DMS53 treated with DMSO at 0.1 percent for 48 hours (cell line): ENCODE data around the gene SCYGR8.
"Not testable (repeated sequence)": the region's sequence is repeated elsewhere in the genome, so short reads cannot be mapped to it uniquely, and the experiment has no call there.

ENCODE experiments used
- DNase-seq: peaks from one replicate; lab custom pipeline; 2025; ENCODE audit not compliant: unreplicated experiment; lab: John Stamatoyannopoulos, UW

SCYGR8 gene

GRCh38 chr2:227745594-227745993 lies at the start of gene SCYGR8:
Gene SCYGR8, plus strand, starts transcription at chr2:227745894. Its CDS starts 0 bp downstream, at chr2:227745894.
- DNase-seq: no peak

GRCh38 chr2:227696990-227697679 lies 48.6 kb upstream of the SCYGR8 start:
- DNase-seq: no peak

- no peak for DNase-seq
Measured at GRCh38 chr2:227701556-227701955, 44.1 kb upstream of the SCYGR8 start.

- peak; percentile 26 for DNase-seq
Measured at GRCh38 chr2:227703280-227703732, 42.4 kb upstream of the SCYGR8 start.

- DNase-seq: no peak
Measured at GRCh38 chr2:227703961-227704360, 41.7 kb upstream of the SCYGR8 start.

- DNase-seq: no peak
Measured at GRCh38 chr2:227706859-227707258, 38.8 kb upstream of the SCYGR8 start.

- DNase-seq: no peak
Measured at GRCh38 chr2:227707390-227707789, 38.3 kb upstream of the SCYGR8 start.

- no peak for DNase-seq
Measured at GRCh38 chr2:227710986-227711385, 34.7 kb upstream of the SCYGR8 start.

- no peak for DNase-seq
Measured at GRCh38 chr2:227713291-227713690, 32.4 kb upstream of the SCYGR8 start.

GRCh38 chr2:227716501-227716900 lies 29.2 kb upstream of the SCYGR8 start:
- no peak for DNase-seq

- peak; percentile 64 for DNase-seq
Measured at GRCh38 chr2:227717687-227718567, 27.8 kb upstream of the SCYGR8 start, which contains the start of gene SLC19A3. Gene SLC19A3, minus strand, starts transcription at chr2:227718028. Its CDS starts 15,710 bp downstream, at chr2:227702318.

- no peak for DNase-seq
Measured at GRCh38 chr2:227719641-227720040, 26.1 kb upstream of the SCYGR8 start.

GRCh38 chr2:227720680-227721079 lies 25.0 kb upstream of the SCYGR8 start:
- DNase-seq: no peak

- DNase-seq: not testable (repeated sequence)
Measured at GRCh38 chr2:227722821-227723220, 22.9 kb upstream of the SCYGR8 start.

GRCh38 chr2:227724394-227725039 lies 21.2 kb upstream of the SCYGR8 start, which contains the start of gene SCYGR6:
Gene SCYGR6, minus strand, starts transcription at chr2:227724757. Its CDS starts 0 bp downstream, at chr2:227724757.
- no peak for DNase-seq

GRCh38 chr2:227728035-227728434 lies 17.7 kb upstream of the SCYGR8 start, which contains the start of gene SCYGR7:
Gene SCYGR7, plus strand, starts transcription at chr2:227728335. Its CDS starts 0 bp downstream, at chr2:227728335.
- no peak for DNase-seq

- DNase-seq: no peak
Measured at GRCh38 chr2:227739351-227739750, 6.3 kb upstream of the SCYGR8 start.

- not testable (repeated sequence) for DNase-seq
Measured at GRCh38 chr2:227740705-227741104, 5.0 kb upstream of the SCYGR8 start.

GRCh38 chr2:227748079-227748478 lies 2.4 kb downstream of the SCYGR8 start:
- no peak for DNase-seq

GRCh38 chr2:227756261-227756660 lies 10.6 kb downstream of the SCYGR8 start:
- not testable (repeated sequence) for DNase-seq
